GM19240 (cell line): ENCODE measurements around the gene CUBN.

ENCODE experiments used
- DNase-seq: peaks from one replicate; pipeline ENCODE4 v3.0.0; 2011; ENCODE audit warnings: low spot score; ENCODE audit not compliant: insufficient read length

The CUBN gene

GRCh38 chr10:17073725-17074540, 55.7 kb downstream of the CUBN start:
- no peak for DNase-seq

- no peak for DNase-seq
Measured at GRCh38 chr10:17068953-17069352, 60.7 kb downstream of the CUBN start.

- no peak for DNase-seq
Measured at GRCh38 chr10:17067376-17068264, 62.0 kb downstream of the CUBN start.

- no peak for DNase-seq
Measured at GRCh38 chr10:17066807-17067206, 62.8 kb downstream of the CUBN start.

GRCh38 chr10:17066000-17066399, 63.6 kb downstream of the CUBN start:
- no peak for DNase-seq

- DNase-seq, result no peak
Measured at GRCh38 chr10:17065273-17065672, 64.3 kb downstream of the CUBN start.

- DNase-seq, result no peak
Measured at GRCh38 chr10:17064435-17064834, 65.2 kb downstream of the CUBN start.

- no peak for DNase-seq
Measured at GRCh38 chr10:17062955-17063484, 66.6 kb downstream of the CUBN start.

- no peak for DNase-seq
Measured at GRCh38 chr10:17062493-17062892, 67.1 kb downstream of the CUBN start.

- no peak for DNase-seq
Measured at GRCh38 chr10:17062009-17062408, 67.6 kb downstream of the CUBN start.

- no peak for DNase-seq
Measured at GRCh38 chr10:17061418-17061817, 68.2 kb downstream of the CUBN start.

- DNase-seq, result no peak
Measured at GRCh38 chr10:17060289-17060688, 69.3 kb downstream of the CUBN start.

GRCh38 chr10:17059197-17059688, 70.4 kb downstream of the CUBN start:
- no peak for DNase-seq

- no peak for DNase-seq
Measured at GRCh38 chr10:17058093-17058492, 71.5 kb downstream of the CUBN start.

GRCh38 chr10:17056781-17057428, 72.7 kb downstream of the CUBN start:
- no peak for DNase-seq

GRCh38 chr10:17053513-17053912, 76.1 kb downstream of the CUBN start:
- DNase-seq, result no peak

- DNase-seq, result no peak
Measured at GRCh38 chr10:17053061-17053460, 76.5 kb downstream of the CUBN start.

- no peak for DNase-seq
Measured at GRCh38 chr10:17051851-17052250, 77.8 kb downstream of the CUBN start.

GRCh38 chr10:17049195-17049594, 80.4 kb downstream of the CUBN start:
- no peak for DNase-seq

GRCh38 chr10:17047908-17048307, 81.7 kb downstream of the CUBN start:
- DNase-seq, result no peak

GRCh38 chr10:17046989-17047388, 82.6 kb downstream of the CUBN start:
- DNase-seq, result no peak

- no peak for DNase-seq
Measured at GRCh38 chr10:17043586-17043985, 86.0 kb downstream of the CUBN start.
